ENCODE results near the gene DEPDC1.

- peak; percentile 67 for TF ChIP-seq POLR2A (IDR thresholded peaks at IDR 0.05; ENCODE audit: borderline replicate concordance, extremely low read depth, insufficient read depth, insufficient read length)
- no peak for TF ChIP-seq CTCF (IDR thresholded peaks at IDR 0.05 in 2 of 3, conservative IDR thresholded peaks at IDR 0.05 in 1 of 3; ENCODE audit: borderline replicate concordance in 1 of 3, insufficient read depth in 1 of 3, low read depth in 2 of 3, low read length in 2 of 3)
- peak; percentile 88 for TF ChIP-seq POLR2AphosphoS5 (IDR thresholded peaks at IDR 0.05; ENCODE audit: low read depth, low read length)
- peak; percentile 99 for TF ChIP-seq SIN3A (IDR thresholded peaks at IDR 0.05; ENCODE audit: low read depth)
- TF ChIP-seq ZFX (IDR thresholded peaks at IDR 0.05) = peak; percentile 93
- TF ChIP-seq EZH2 (IDR thresholded peaks at IDR 0.05) = no peak
- TF ChIP-seq ZBTB33 (IDR thresholded peaks at IDR 0.05; ENCODE audit: extremely low read depth, insufficient replicate concordance, low read length) = no peak
- TF ChIP-seq REST (IDR thresholded peaks at IDR 0.05; ENCODE audit: low read depth) = no peak
- peak; percentile 77; the same call in 1 of the 2 replicates for TF ChIP-seq SP1 (IDR thresholded peaks at IDR 0.05; ENCODE audit: low read depth)
- TF ChIP-seq TCF7L2 (IDR thresholded peaks at IDR 0.05; ENCODE audit: borderline replicate concordance, extremely low read depth, insufficient read depth, insufficient read length) = peak; percentile 13
- TF ChIP-seq SRF (IDR thresholded peaks at IDR 0.05; ENCODE audit: low read depth) = peak; percentile 19; the same call in 1 of the 2 replicates
- no peak for TF ChIP-seq EZH2phosphoT487 (IDR thresholded peaks at IDR 0.05; ENCODE audit: borderline replicate concordance)
These were observed at the start of gene DEPDC1 for GRCh38 chr1:68496680-68497357.

All from HCT116 (cell line).